Hippocampal formation (tissue), 2 donors: Measurements from ENCODE around the gene IGFL4.

Experiments
- DNase-seq, 2 donors: peaks; one replicate each; lab custom pipeline; 2025; lab: John Stamatoyannopoulos, UW

Gene IGFL4

DNA sequence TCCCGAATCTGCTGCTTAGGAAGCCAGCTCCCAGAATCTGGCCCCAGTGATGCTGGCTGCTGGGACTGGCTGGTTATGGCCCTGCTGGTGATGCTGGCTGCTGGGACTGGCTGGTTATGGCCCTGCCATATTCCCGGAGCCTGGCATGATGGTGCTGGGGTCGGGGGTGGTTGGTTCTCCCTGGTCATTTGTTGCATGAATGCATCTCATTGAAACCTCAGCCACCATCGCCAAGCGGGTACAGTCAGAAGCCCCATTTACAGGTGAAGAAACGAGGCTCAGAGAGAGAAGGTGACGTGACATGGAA lies 20.0 kb downstream of the IGFL4 start:
- no peak for DNase-seq

DNA sequence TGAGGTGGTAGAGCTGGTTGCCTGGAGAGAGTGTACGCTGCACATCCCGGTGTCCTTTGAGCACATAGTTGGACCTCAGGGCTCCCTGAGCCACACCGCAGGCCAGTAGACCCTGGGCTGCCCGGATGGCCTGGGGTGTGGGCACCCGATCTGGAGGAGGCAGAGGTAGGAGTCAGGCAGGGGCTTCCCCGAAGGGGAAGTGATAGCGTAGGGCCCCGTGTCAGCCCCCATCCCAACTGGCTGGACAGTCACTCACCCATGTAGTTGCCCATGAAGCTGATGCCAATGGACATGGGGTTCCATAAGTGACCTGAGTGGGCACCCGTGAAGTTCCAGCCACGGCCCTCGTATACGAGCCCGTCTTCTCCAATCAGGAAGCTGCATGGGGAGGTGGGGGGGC lies 21.5 kb downstream of the IGFL4 start:
- no peak for DNase-seq

DNA sequence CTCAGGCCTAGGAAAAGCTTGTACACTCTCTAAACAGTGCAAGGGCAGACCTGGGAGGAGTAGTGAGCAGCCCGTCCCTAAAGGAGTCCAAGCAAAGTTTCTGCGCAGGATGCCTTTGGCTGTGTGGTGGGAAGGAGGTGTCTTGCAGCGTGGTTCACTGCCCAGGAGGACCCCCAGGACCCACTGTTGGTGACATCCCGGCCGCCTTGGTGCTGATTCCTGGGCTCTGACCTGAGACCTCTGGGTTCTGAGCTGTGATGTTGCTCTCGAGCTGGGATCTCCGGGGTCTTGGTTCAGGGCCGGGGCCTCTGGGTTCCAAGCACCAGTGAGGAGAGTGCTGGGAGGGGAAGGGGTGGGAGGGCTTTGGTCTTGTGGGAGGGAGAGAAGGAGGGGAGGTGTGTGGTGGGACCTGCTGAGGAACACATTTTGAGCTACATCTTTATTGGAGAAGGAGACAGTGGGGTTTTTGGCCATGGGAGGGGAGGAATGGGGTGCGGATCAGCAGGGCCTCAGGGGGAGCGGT lies 22.0 kb downstream of the IGFL4 start:
- no peak for DNase-seq

DNA sequence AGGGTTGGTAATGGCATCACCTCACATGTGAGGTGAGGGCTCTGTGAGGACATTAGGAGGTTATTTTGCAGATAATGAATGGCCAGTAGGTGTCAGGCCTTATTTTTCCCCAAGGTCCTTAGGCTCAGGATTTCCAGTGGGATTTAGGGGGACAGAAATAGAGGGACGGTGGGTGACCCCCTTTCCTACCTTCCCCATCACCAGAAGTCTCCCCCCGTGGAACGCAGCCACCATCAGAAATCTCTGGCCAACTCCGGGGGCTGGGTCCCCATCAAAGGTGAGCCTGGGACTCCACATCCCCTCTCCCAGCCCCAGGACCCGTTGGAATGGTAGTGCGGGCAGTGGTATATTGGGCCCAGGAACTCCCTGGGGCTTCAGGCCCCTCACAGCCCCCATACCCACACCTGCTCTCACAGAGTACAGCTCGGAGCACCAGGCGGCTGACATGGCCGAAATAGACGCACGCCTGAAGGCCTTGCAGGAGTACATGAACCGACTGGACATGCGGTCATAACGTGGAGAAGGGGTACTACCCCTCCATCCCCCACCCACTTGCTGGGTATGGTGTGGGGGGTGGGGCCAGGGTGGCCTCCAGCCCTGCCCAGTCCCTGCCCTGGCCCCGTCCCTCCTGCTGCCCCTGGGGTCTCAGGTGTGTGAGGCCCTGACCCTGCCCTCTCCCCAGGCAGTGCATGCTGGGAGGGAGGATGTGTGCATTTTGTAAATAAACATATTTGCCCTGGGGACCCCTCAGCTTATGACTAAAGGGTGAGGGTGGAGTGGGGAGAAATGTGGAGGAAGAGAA lies 22.7 kb downstream of the IGFL4 start:
- DNase-seq: no peak

DNA sequence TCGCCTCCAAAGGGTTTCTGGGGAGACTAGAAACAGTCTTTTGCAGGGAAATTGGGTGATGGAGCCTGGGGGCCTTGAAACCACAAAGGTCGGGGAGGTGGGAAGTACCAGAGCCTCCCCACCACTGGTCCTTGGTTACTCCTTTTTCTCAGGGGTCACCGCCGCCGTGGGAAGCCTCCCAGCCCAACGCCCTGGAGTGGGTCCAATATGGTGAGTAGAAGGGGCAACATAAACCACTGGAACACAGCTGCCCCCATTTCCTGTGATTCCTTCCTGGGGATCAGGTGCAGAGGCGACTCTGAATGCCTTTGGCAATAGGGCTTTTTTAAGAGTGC lies 23.7 kb downstream of the IGFL4 start:
- DNase-seq: no peak

DNA sequence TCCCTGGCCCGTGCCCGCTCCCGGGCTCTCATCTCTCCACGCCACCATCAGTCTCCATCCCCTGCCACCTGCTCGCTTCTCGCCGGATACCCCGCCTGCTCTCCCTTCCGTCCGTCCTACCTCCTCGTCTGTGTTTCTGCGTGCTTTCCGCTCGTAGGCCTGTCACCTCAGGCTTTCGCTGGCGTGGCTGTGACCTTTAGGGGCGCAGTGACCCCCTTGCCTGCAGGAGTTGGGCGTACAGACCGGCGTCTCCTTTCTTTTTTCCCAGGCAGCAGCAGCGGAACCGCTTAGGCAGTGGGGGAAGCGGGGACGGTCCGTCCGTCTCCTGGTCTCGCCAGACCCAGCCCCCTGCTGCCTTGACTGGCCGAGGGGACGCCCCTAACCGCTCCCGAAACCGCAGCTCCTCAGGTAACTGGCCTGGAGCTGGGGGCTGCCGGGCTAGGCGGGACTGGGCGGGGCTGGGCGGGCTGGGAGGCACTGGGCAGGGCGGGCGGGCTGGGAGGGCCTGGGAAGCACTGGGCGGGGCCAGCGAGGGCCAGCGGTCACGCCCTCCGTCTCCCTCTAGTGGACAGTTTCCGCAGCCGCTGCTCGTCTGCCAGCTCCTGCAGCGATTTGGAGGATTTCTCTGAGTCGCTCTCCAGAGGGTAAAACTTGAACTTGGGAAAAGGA lies 24.2 kb downstream of the IGFL4 start:
- DNase-seq: peak; percentile 59 to 75

DNA sequence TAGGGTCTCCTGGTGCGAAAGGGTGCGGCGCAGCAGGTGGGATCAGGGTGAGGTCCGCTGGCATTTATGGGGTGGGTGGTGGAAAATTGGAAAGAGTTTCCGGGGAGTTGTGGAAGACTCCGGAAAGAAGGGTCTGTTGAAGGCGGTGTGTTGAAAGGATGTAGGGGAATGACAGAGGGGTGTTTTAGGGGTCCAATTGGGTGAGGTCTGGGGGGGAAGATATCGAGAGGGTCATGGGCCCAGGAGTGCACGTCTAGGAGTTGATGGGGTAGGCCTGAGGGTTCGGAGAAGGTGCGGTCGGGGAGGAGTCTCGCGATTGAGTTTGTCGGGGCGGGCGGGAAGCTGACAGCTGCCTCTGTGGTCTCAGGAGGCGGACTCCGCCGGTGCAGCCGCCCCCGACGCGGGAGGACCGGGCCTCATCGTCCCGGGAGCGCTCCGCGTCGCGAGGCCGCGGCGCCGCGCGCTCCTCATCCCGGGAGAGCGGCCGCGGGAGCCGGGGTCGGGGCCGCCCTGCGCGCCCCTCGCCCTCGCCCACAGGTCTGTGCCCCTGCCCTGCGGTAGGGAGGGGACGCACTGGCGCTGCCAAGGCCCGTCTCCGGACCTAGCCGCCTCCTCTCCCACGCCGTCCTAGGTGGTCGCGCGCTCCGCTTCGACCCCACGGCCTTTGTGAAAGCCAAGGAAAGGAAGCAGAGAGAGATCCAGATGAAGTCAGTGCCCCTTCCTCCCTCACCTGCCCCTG lies 24.9 kb downstream of the IGFL4 start:
- DNase-seq: no peak

DNA sequence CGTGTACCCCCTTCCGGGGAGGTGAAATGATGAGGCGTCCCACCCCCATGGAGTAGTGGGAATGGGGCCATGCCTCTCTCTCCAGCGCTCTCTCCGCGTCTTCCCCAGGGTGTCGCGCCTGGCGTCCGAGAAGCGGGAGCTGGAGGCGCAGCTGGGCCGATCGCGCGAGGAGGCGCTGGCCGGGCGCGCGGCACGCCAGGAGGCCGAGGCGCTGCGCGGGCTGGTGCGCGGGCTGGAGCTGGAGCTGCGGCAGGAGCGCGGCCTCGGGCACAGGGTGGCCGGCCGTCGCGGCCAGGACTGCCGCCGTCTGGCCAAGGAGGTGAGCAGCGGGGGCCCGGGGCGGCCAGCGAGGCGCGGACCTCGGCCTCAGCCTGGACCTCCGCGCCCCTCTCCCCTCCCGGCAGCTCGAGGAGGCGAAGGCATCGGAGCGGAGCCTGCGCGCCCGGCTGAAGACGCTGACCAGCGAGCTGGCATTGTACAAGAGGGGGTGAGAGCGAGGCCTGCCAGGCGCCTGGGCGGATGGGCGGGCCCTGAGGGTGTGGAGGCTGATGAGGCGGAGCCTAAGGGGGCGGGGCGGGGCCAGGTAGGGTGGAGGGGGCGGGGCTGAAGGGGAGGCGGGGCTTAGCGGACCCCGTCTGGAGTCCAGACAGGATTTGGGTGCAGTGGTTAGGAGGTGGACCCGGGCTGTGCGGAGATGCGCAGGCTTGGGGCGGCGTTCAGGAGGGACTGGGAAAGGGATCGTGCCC lies 25.7 kb downstream of the IGFL4 start:
- no peak for DNase-seq

DNA sequence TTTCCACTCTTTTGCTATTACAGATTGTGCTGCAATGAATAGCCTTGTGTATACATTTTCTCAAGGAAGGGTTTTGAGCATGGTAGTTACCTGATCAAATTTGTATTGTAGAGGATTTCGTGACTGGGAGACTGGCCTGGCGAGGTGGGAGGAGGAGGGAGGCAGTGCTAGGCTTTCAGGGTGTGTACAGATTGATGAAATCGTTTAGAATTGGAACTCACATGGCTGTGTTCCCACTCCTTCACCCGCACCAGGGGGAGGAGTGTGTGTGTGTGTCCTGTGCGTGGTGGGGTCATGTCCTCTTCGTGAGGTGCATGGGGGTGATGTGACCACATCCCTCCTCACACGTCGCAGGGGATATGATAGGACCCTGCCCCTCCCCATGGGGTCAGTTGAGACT lies 26.3 kb downstream of the IGFL4 start:
- DNase-seq: no peak

DNA sequence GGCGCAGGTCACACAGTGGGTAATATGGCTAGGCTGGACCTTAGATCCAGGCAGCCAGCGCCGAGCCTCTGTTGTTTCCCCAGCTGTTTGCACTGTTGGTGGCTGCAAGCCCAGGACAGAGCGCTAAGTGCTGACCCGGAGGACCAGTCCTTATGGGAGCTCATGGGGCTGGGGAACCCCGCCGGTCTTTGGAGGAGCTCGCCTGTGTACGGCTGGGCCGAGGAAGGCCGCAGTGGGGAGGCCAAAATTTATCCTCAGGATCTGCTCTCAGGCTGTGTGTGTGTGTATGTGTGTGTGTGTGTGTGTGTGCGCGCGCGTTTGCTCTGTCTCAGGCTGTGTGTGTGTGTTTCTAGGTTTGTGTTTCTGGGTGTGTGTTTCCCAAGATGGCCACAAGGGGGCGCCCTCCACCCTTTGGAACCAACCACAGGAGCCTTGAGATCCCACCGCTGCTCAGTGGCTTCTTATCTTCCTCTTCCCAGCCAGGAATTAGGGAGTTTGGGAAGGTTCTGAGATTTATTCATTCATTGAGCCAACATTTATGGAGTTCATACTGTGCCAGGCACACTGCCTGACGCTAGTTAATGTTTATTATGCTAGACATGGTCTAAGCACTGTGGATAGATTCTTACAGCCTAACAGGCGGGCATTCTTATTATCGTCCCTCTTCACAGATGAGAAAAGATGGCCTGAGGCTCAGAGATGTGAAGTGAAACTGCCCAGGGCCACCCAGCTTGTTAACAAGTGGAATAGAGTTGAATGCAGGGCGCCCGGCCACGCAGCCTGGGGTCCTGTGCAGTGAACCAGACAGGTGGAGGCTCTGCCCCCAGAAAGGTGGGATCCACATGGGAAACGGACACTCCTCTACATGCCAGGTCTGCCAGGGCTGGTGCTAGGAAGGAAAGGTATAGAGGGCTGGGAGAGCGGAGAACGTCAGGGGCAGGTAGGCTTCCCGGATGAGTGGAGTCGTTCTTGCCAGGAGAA lies 31.0 kb downstream of the IGFL4 start:
- peak; percentile 39 to 76 for DNase-seq

DNA sequence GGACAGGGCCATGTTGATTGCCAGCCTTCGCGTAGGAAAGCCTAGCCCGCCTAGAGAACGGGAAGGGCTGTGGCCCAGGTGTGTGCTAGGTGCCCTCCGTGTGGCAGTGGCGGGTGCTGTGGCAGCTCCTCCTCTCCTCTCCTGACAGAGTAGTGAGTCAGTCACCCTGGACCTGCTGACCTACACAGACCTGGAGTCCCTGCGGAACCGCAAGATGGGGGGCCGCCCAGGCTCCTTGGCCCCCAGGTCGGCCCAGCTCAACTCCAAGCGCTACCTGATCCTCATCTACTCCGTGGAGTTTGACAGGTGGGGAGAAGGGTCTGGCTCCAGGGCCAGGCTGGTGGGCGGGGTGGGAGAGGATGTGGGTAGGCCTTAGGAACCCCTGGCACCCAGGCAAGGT lies 34.4 kb downstream of the IGFL4 start:
- DNase-seq: no peak

DNA sequence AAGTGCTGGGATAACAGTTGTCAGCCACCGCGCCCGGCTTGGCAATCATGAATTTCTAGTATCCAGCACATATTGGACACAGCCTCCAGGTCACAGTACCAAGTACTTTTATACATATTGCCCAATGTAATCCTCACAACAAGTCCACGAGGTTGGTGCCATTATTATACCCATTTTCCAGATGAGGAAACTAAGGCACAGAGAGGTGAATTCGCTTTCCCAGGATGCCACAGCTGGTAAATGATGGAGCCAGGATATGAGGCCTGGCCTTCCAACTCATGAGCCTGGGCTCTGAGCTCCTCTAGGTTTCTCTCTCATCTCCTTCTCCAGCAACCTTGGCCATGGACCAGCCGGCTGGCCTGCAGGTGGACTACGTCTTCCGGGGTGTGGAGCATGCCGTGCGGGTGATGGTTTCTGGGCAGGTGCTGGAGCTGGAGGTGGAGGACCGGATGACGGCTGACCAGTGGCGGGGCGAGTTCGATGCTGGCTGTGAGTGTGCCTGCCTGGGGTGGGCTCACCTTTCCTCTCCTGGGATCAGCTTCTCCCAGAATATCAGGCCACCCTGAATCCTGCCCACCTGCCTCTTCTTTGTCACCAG lies 38.0 kb downstream of the IGFL4 start:
- no peak for DNase-seq

DNA sequence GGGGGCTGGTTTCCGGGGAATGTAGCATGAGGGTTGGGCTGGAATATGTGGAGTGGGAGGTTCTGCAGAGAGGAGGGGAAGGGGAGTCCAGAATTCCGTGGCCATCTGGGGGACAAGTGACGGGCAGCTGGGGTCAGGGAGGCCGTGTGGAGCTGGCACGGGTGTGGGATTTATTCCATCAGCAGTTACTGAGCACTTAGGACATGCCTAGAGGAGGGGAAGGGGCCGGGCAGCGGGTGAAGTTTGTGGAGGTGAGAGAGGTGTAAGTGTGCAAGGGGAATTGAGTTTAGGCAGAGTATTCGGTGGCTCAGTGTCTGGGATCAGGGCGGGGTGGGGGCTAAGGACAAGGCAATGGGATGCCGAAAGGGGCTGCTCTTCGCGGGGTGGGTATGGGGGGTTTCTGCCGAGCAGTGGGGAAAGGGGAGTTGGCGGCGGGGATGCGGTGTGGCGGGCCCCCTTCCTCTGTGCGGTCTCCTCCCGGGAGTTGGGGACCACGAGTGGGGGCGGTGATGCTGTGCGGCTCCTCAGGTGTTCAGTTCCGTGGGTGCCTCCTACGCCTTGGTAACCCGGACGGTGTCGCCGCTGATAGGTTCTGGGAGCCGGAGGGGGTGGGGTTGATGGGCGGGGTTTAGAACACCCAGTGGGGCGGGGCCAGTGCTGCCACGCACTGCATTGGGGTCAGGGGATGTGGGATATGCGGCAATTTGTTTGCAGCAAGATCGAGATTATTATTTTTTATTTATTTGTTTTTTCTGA lies 40.1 kb downstream of the IGFL4 start:
- DNase-seq: peak; percentile 7 to 30

DNA sequence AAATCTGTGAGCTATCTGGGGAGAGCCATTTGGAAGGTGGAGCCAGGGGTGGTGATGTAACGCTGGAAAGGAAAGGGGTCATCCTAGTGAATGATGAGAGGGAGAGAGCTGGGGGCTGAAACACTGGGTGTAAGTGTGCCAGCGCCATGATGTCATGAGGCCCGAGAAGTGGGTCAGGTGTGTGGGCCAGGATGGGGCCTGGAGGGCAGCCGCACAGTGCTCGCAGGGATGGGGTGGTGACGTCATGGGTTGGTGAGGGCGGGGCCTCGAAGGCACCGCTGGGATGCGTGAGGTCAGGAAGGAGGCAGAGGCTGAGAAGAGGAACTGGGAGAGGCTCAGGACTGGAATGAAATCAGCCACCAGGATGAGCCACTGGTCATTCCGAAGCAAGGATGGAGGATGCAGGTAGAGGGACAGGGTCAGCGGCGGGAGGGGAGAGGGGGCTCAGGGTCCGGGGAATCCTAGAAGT lies 41.1 kb downstream of the IGFL4 start:
- DNase-seq: no peak

DNA sequence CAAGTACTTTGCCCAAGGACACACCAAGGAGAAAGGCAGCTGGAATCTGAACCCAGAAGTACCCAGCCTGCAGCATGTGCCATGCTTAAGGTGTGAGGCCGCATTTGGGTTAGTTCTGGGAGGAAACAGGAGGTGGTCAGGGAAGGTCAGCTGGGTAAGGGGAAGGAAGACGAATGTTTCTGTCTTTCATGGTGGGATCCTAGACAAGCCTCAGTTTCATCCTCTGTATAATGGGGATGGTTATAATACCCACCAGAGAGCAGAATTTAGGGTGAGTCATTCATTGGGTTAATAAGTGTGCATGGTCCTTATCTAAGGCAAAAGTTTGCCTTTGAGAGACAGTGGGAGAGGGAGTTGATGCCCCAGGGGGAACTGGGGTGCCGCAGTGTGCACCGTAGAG lies 42.0 kb downstream of the IGFL4 start:
- DNase-seq: no peak

DNA sequence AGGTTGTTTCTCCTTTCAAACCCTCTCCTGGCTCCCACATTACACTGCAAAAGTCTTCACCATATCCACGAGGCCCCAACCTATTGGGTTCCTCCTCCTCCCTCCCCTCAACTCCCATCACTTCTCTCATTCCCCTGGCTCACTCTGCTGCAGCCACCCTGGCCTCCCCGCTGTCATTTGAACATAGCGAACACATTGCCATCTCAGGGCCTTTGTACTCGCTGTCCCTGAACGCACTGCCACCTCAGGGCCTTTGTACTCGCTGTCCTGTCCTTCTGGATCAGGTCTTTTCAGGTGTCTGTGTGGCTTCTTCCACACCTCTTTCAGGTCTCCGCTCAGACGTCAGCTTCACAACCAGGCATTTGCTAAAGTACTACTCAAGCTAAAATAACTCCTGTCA lies 43.9 kb downstream of the IGFL4 start:
- no peak for DNase-seq

DNA sequence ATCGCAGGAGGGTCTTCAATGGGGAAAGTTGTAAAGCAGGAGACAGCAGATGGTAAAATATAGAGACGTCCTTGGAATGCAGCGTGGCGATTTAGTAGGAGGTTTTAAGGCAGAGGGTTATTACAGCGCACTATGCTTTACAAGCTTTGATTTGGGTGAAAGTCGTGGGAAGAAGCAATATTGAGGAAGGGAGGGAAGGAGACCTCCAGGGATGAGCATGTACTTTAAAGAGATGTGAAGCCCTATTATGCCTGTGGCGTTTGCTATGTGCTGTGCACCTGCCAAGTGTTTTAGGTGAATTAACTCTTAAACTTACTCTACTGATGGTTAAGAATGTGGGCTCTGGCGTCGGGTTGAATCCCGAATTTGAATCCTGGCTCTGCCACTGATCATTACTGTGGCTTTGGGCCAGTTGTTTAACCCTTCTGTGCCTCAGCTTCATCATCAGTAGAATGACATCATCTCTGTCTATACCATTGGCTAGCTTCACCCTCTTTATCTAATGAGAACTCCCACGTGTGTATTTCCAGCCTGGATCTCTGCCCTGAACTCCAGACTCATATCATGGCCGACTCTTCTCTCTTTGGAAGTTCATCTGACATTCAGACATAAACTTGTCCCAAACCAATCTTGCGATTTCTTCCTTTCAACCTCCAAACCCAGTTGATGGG lies 45.0 kb downstream of the IGFL4 start:
- no peak for DNase-seq

DNA sequence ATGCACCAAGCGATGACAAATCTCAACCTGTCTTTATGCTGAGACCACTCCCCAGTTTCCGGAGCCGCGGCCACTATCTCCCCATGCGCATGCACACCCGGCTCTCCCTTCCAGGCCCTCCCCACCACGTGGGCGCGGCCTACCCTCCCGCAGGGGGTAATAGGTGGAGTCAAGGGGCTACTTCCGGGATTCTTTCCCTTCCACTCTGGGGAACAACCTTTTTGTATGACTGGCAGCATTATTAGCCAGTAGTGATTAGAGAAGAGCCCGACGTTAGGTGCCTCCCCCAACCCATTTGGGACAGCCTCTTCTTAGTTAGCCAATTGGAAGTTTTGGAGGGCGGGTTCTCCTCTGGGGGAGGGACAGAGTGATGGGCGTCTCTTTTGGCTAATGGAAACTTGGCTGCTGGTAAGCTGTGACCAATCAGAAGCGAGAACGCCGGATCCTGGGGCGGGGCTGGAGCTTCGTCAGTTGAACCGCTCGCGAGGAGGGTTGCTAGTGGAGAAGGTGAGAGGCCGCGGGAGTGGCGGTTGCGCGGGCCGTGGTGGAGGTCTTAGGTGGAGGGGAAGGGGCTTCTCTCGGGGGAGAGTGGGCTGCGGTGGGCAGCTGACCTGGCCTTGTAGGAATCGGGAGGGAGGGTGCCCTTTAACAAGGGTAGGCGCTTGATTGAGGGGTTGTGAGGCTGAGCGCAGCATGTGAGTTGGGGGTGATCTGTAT lies 45.6 kb downstream of the IGFL4 start, which contains the start of gene CCDC61:
TSS of gene CCDC61 (plus strand) at position 470 of the 717 bp plus-strand sequence. CDS start 7,552 bp downstream, outside the sequence.
- DNase-seq: peak; percentile 98 to 100
